RKO (cell line): ENCODE measurements around the gene ARHGAP22.

ENCODE experiments used
- DNase-seq: peaks from one replicate; pipeline ENCODE4 v3.0.0-alpha.2; 2016; ENCODE audit warnings: low spot score

The ARHGAP22 gene

GRCh38 chr10:48511066-48511874 lies 93.6 kb downstream of the ARHGAP22 start:
- DNase-seq: no peak

- no peak for DNase-seq
Observed at GRCh38 chr10:48509974-48510692, 94.7 kb downstream of the ARHGAP22 start.

- DNase-seq: no peak
Observed at GRCh38 chr10:48508791-48509772, 95.8 kb downstream of the ARHGAP22 start.

- DNase-seq: no peak
Observed at GRCh38 chr10:48507933-48508790, 96.7 kb downstream of the ARHGAP22 start.

- no peak for DNase-seq
Observed at GRCh38 chr10:48507494-48507893, 97.4 kb downstream of the ARHGAP22 start.

GRCh38 chr10:48506147-48506917 lies 98.5 kb downstream of the ARHGAP22 start:
- DNase-seq: no peak

GRCh38 chr10:48505394-48506112 lies 99.3 kb downstream of the ARHGAP22 start:
- no peak for DNase-seq

- DNase-seq: no peak
Observed at GRCh38 chr10:48504141-48504885, 100.6 kb downstream of the ARHGAP22 start.

GRCh38 chr10:48503293-48503911 lies 101.5 kb downstream of the ARHGAP22 start:
- no peak for DNase-seq

GRCh38 chr10:48502791-48503190 lies 102.1 kb downstream of the ARHGAP22 start:
- no peak for DNase-seq

- no peak for DNase-seq
Observed at GRCh38 chr10:48501787-48502771, 102.8 kb downstream of the ARHGAP22 start.

- no peak for DNase-seq
Observed at GRCh38 chr10:48501226-48501625, 103.6 kb downstream of the ARHGAP22 start.

- no peak for DNase-seq
Observed at GRCh38 chr10:48500771-48501170, 104.1 kb downstream of the ARHGAP22 start.

- DNase-seq: no peak
Observed at GRCh38 chr10:48498940-48499510, 105.8 kb downstream of the ARHGAP22 start.

- no peak for DNase-seq
Observed at GRCh38 chr10:48497780-48498770, 106.8 kb downstream of the ARHGAP22 start.
